ENCODE measurements around the gene SLC7A14.

Gene SLC7A14

GRCh38 chr3:170513642-170514041 is 72.2 kb downstream of the SLC7A14 start:
- TF ChIP-seq ZNF8 (CRISPR knock-in tag; IDR thresholded peaks at IDR 0.05) = no peak
- TF ChIP-seq POU6F1 (CRISPR knock-in tag; IDR thresholded peaks at IDR 0.05; ENCODE audit: borderline replicate concordance, low read depth) = no peak
- TF ChIP-seq ZNF565 (CRISPR knock-in tag; conservative IDR thresholded peaks at IDR 0.05; ENCODE audit: low read depth) = no peak
- no peak for TF ChIP-seq CSDC2 (CRISPR knock-in tag; IDR thresholded peaks at IDR 0.05)
- TF ChIP-seq ZC3H10 (CRISPR knock-in tag; IDR thresholded peaks at IDR 0.05) = no peak
- no peak for TF ChIP-seq ZFP3 (CRISPR knock-in tag; IDR thresholded peaks at IDR 0.05)
- no peak for TF ChIP-seq RARB (CRISPR knock-in tag; IDR thresholded peaks at IDR 0.05)
- no peak for TF ChIP-seq ARNTL (CRISPR knock-in tag; IDR thresholded peaks at IDR 0.05; ENCODE audit: borderline replicate concordance, low read depth)
- TF ChIP-seq GLIS3 (CRISPR knock-in tag; IDR thresholded peaks at IDR 0.05) = no peak
- TF ChIP-seq SNAI2 (CRISPR knock-in tag; IDR thresholded peaks at IDR 0.05) = no peak
- TF ChIP-seq BACH2 (CRISPR knock-in tag; IDR thresholded peaks at IDR 0.05; ENCODE audit: borderline replicate concordance) = no peak
- no peak for TF ChIP-seq ZFP30 (CRISPR knock-in tag; IDR thresholded peaks at IDR 0.05)

GRCh38 chr3:170511371-170511770 is 74.5 kb downstream of the SLC7A14 start:
- TF ChIP-seq RARB (CRISPR knock-in tag; IDR thresholded peaks at IDR 0.05) (no peak), TSHZ2 (CRISPR knock-in tag; IDR thresholded peaks at IDR 0.05) (no peak), ZC3H10 (CRISPR knock-in tag; IDR thresholded peaks at IDR 0.05) (no peak), SNAI2 (CRISPR knock-in tag; IDR thresholded peaks at IDR 0.05) (no peak), POU6F1 (CRISPR knock-in tag; IDR thresholded peaks at IDR 0.05; ENCODE audit: borderline replicate concordance, low read depth) (no peak)
- ATAC-seq = no peak

More at GRCh38 chr3:170513642-170514041, 72.2 kb downstream of the SLC7A14 start:
- ATAC-seq = no peak

GRCh38 chr3:170508839-170509238 is 77.0 kb downstream of the SLC7A14 start:
- TF ChIP-seq TOX (CRISPR knock-in tag; IDR thresholded peaks at IDR 0.05; ENCODE audit: borderline replicate concordance) (no peak), ZFP3 (CRISPR knock-in tag; IDR thresholded peaks at IDR 0.05) (no peak), CREB5 (CRISPR knock-in tag; IDR thresholded peaks at IDR 0.05; ENCODE audit: low read depth) (no peak), ESRRG (CRISPR knock-in tag; IDR thresholded peaks at IDR 0.05) (no peak), ARNTL (CRISPR knock-in tag; IDR thresholded peaks at IDR 0.05; ENCODE audit: borderline replicate concordance, low read depth) (no peak)

GRCh38 chr3:170508291-170508690 is 77.6 kb downstream of the SLC7A14 start:
- no peak for ATAC-seq
- TF ChIP-seq ZFP30 (CRISPR knock-in tag; IDR thresholded peaks at IDR 0.05) = no peak
- TF ChIP-seq PPARA (CRISPR knock-in tag; IDR thresholded peaks at IDR 0.05; ENCODE audit: borderline replicate concordance) = no peak
- TF ChIP-seq ZFP3 (CRISPR knock-in tag; IDR thresholded peaks at IDR 0.05) = no peak
- TF ChIP-seq ZC3H10 (CRISPR knock-in tag; IDR thresholded peaks at IDR 0.05) = no peak
- TF ChIP-seq ZNF8 (CRISPR knock-in tag; IDR thresholded peaks at IDR 0.05) = no peak
- no peak for TF ChIP-seq GLIS3 (CRISPR knock-in tag; IDR thresholded peaks at IDR 0.05)
- TF ChIP-seq BACH2 (CRISPR knock-in tag; IDR thresholded peaks at IDR 0.05; ENCODE audit: borderline replicate concordance) = no peak
- no peak for TF ChIP-seq TSHZ2 (CRISPR knock-in tag; IDR thresholded peaks at IDR 0.05)
- no peak for TF ChIP-seq SNAI2 (CRISPR knock-in tag; IDR thresholded peaks at IDR 0.05)
- no peak for TF ChIP-seq CSRNP3 (CRISPR knock-in tag; IDR thresholded peaks at IDR 0.05)
- TF ChIP-seq PATZ1 (CRISPR knock-in tag; IDR thresholded peaks at IDR 0.05; ENCODE audit: borderline replicate concordance) = no peak
- TF ChIP-seq POU6F1 (CRISPR knock-in tag; IDR thresholded peaks at IDR 0.05; ENCODE audit: borderline replicate concordance, low read depth) = no peak

More at GRCh38 chr3:170508839-170509238, 77.0 kb downstream of the SLC7A14 start:
- ATAC-seq = no peak

All from SK-N-SH treated with all-trans-retinoic acid at 6 μM for 48 hours (cell line).